HCT116 (cell line): Measurements from ENCODE around the gene TAS2R60. TPM values are rescaled to one million over a fixed set of nuclear protein-coding genes. Genes with fewer than 3 reads are reported as not detected.

Experiments
- ATAC-seq: fragments of 200-7000 bp; cut with Tn5 transposase; 2 replicates; pipeline ENCODE4 v1.9.1; 2020; ENCODE audit warnings: mild to moderate bottlenecking, moderate library complexity
- BruUV-seq: library from RNA; stranded (reverse); fragments of 400-500 nt; replicated peaks from 2 replicates; lab custom pipeline; 2021; lab: Mats Ljungman, UMichigan
- CTCF ChIA-PET: fragments of 300-600 bp; sonication (Branson Sonifier 250); formaldehyde crosslinking; loops from one replicate; lab custom pipeline; 2021; ENCODE audit warnings: antibody characterized with exemption; lab: Charles Lee
- POLR2A ChIA-PET: fragments of 300-600, 350-600 bp; sonication (Branson Sonifier 250); formaldehyde crosslinking; loops from one replicate; lab custom pipeline; 2021; ENCODE audit warnings: antibody characterized with exemption; lab: Charles Lee
- RAD21 ChIA-PET, 2 experiments: fragments of 300-600 bp; sonication (Branson Sonifier 250); formaldehyde crosslinking; loops; one replicate each; lab custom pipeline; 2023; ENCODE audit warnings: low total read pairs in 2 of 2; ENCODE audit not compliant: uncharacterized antibody in 2 of 2, unreplicated experiment in 2 of 2, low non-redundant PET in 1 of 2; lab: Charles Lee
- DNase-seq: peaks from one replicate; pipeline ENCODE4 v3.0.0-alpha.2; 2010; ENCODE audit warnings: low read depth, low spot score
- H2AFZ ChIP-seq: fragments of 200-600 bp; shearing (Covaris generic), sonication (generic); 2 replicates; pipeline ENCODE4 v1.6.1; 2017; ENCODE audit warnings: low read depth, mixed run types, mixed read lengths, antibody characterized with exemption, low read length; ENCODE audit not compliant: poor library complexity, severe bottlenecking
- H3K27ac ChIP-seq: 2 replicates; pipeline ENCODE4 v1.5.1; 2012; ENCODE audit warnings: low read depth, low read length
- H3K27me3 ChIP-seq: fragments of 200-600 bp; sonication (generic); 2 replicates; pipeline ENCODE4 v1.6.1; 2016; ENCODE audit warnings: mixed run types, low read length, mixed read lengths; ENCODE audit not compliant: insufficient read depth
- H3K36me3 ChIP-seq, 2 experiments: fragments of 200-500 bp in 1 of 2; fragments of 200-600 bp in 1 of 2; sonication (Bioruptor generic) in 1 of 2; sonication (generic) in 1 of 2; 2 replicates each; pipeline versions ENCODE4 v1.5.1 to v1.6.1; 2014 to 2016; ENCODE audit warnings: low read length in 2 of 2, inconsistent platforms in 1 of 2, mixed read lengths in 1 of 2, mixed run types in 1 of 2; ENCODE audit not compliant: insufficient read depth in 2 of 2, control insufficient read depth in 1 of 2
- H3K4me1 ChIP-seq, 2 experiments: fragments of 200-600 bp in 1 of 2; sonication (generic) in 1 of 2; 2 replicates each; pipeline versions ENCODE4 v1.5.1 to v1.6.1; 2012 to 2017; ENCODE audit warnings: low read length in 2 of 2, inconsistent platforms in 1 of 2, mild to moderate bottlenecking in 1 of 2, mixed read lengths in 1 of 2, mixed run types in 1 of 2, moderate library complexity in 1 of 2; ENCODE audit not compliant: insufficient read depth in 2 of 2, control insufficient read depth in 1 of 2
- H3K4me2 ChIP-seq: fragments of 200-600 bp; sonication (generic); 2 replicates; pipeline ENCODE4 v1.6.1; 2017; ENCODE audit warnings: mixed run types, low read length, mixed read lengths
- H3K4me3 ChIP-seq, 2 experiments: fragments of 200-600 bp in 1 of 2; sonication (generic) in 1 of 2; replicated peaks in 1 of 2; 2 replicates each; pipeline ENCODE4 v1.5.1; 2011 to 2016; ENCODE audit warnings: low read length in 2 of 2, control low read depth in 1 of 2, low read depth in 1 of 2, mild to moderate bottlenecking in 1 of 2, mixed read lengths in 1 of 2, mixed run types in 1 of 2
- H3K79me2 ChIP-seq: fragments of 200-600 bp; sonication (generic); 2 replicates; pipeline ENCODE4 v1.6.1; 2017; ENCODE audit warnings: mild to moderate bottlenecking, mixed run types, low read length, moderate library complexity, mixed read lengths; ENCODE audit not compliant: insufficient read depth
- H3K9ac ChIP-seq: fragments of 200-600 bp; sonication (generic); 2 replicates; pipeline ENCODE4 v1.6.1; 2016; ENCODE audit warnings: low read length, mixed read lengths
- H3K9me2 ChIP-seq: fragments of 200-600 bp; sonication (generic), shearing (Covaris generic); 2 replicates; pipeline ENCODE4 v1.6.1; 2017; ENCODE audit warnings: mixed run types, mild to moderate bottlenecking, moderate library complexity; ENCODE audit not compliant: insufficient read depth
- H3K9me3 ChIP-seq, 2 experiments: fragments of 200-500 bp in 1 of 2; fragments of 200-600 bp in 1 of 2; sonication (Bioruptor generic) in 1 of 2; sonication (generic) in 1 of 2; 2 replicates each; pipeline ENCODE4 v1.6.1; 2014 to 2017; ENCODE audit warnings: low read length in 2 of 2, mixed read lengths in 2 of 2, inconsistent platforms in 1 of 2, low read depth in 1 of 2, mild to moderate bottlenecking in 1 of 2, mixed run types in 1 of 2, moderate library complexity in 1 of 2; ENCODE audit not compliant: control insufficient read depth in 1 of 2, insufficient read depth in 1 of 2
- H4K20me1 ChIP-seq: fragments of 200-600 bp; sonication (generic), shearing (Covaris generic); 2 replicates; pipeline ENCODE4 v1.6.1; 2017; ENCODE audit warnings: mixed run types, mild to moderate bottlenecking, moderate library complexity; ENCODE audit not compliant: insufficient read depth
- CBX3 ChIP-seq: IDR thresholded peaks from 2 replicates; pipeline ENCODE4 v1.6.1; 2012; ENCODE audit warnings: low read depth
- CEBPB ChIP-seq: IDR thresholded peaks from 2 replicates; pipeline ENCODE4 v1.6.1; 2012; ENCODE audit warnings: low read depth
- EGR1 ChIP-seq: IDR thresholded peaks from 2 replicates; pipeline ENCODE4 v1.6.1; 2012; ENCODE audit warnings: low read depth
- EZH2 ChIP-seq: fragments of 200-600 bp; sonication (generic); IDR thresholded peaks from 2 replicates; pipeline ENCODE4 v1.6.1; 2017; ENCODE audit warnings: antibody characterized with exemption, mixed run types
- EZH2phosphoT487 ChIP-seq: fragments of 200-600 bp; IDR thresholded peaks from 2 replicates; pipeline ENCODE4 v1.6.1; 2018; ENCODE audit warnings: antibody characterized with exemption, borderline replicate concordance
- JUND ChIP-seq: IDR thresholded peaks from 2 replicates; pipeline ENCODE4 v1.6.1; 2012
- POLR2A ChIP-seq: IDR thresholded peaks from 2 replicates; pipeline ENCODE4 v1.7.0; 2011; ENCODE audit warnings: borderline replicate concordance; ENCODE audit not compliant: insufficient read depth, insufficient read length; ENCODE audit errors: extremely low read depth
- POLR2AphosphoS5 ChIP-seq: IDR thresholded peaks from 2 replicates; pipeline ENCODE4 v1.6.1; 2011; ENCODE audit warnings: mild to moderate bottlenecking, low read depth, low read length, moderate library complexity
- SIN3A ChIP-seq: IDR thresholded peaks from 2 replicates; pipeline ENCODE4 v1.6.1; 2012; ENCODE audit warnings: low read depth
- SRF ChIP-seq: IDR thresholded peaks from 2 replicates; pipeline ENCODE4 v1.6.1; 2012; ENCODE audit warnings: low read depth
- ZNF274 ChIP-seq: fragments of 200-500 bp; sonication (Bioruptor generic); IDR thresholded peaks from 2 replicates; pipeline ENCODE4 v1.6.1; 2014; ENCODE audit warnings: mild to moderate bottlenecking, low read depth, low read length, inconsistent platforms
- intact Hi-C: fragments of 100-400 bp; cut with micrococcal nuclease; formaldehyde crosslinking; loops from 2 replicates; pipeline ENCODE4 v1.10.0; 2022
- total RNA-seq: library from RNA; stranded (reverse); gene quantifications from one replicate; pipeline ENCODE4 v1.2.1, GENCODE V29; 2021; ENCODE audit not compliant: unreplicated experiment
- TF ChIP-seq, protein P1 (sequence below), 3 experiments: fragments of 200-600 bp in 1 of 3; sonication (generic) in 1 of 3; IDR thresholded peaks in 2 of 3; conservative IDR thresholded peaks in 1 of 3; 2 replicates each; pipeline ENCODE4 v1.5.1; 2012 to 2017; ENCODE audit warnings: low read depth in 2 of 3, low read length in 2 of 3, antibody characterized with exemption in 1 of 3, borderline replicate concordance in 1 of 3, control low read depth in 1 of 3, mild to moderate bottlenecking in 1 of 3, mixed read lengths in 1 of 3, mixed run types in 1 of 3, moderate library complexity in 1 of 3; ENCODE audit not compliant: insufficient read depth in 1 of 3
- TF ChIP-seq, protein P2 (sequence below): IDR thresholded peaks from 2 replicates; pipeline ENCODE4 v1.6.1; 2012
- TF ChIP-seq, protein P3 (sequence below): IDR thresholded peaks from 2 replicates; pipeline ENCODE4 v1.6.1; 2012; ENCODE audit warnings: low read depth

Gene TAS2R60
- total RNA-seq, 1 experiment from 2014 or later, result not detected

DNA sequence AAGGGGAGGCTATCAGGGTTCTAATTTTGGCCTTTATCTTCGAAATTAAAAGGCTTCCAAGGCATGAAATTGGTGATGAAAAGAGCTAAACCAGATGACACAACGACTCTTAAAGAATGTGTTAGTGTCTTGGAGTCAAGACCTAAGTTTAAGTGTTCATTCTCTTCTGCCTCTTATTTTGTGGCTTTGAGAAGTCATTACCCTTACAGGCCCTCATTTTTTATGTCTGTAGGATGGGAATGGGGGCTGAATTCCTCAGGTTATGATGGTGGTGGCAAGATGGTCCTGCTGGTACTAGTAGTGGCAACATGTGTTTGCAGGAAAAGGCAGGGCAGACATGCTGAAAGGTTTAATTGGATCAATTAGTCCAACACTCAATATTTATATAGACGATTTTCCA lies 15.4 kb downstream of the TAS2R60 start:
- no peak for ATAC-seq
- Histone ChIP-seq H3K79me2 (no peaks in the 10 kb centered on the region), H2AFZ (no peak overlapping the region), H3K27ac (no peak overlapping the region), H3K27me3 (no peaks in the 10 kb centered on the region), H3K4me2 (no peak overlapping the region), H3K9ac (no peak overlapping the region), H3K36me3 (no peaks in the 10 kb centered on the region), H3K9me2 (no peaks in the 10 kb centered on the region), H4K20me1 (no peaks in the 10 kb centered on the region), H3K4me1 (no peaks in the 10 kb centered on the region), H3K4me3 (no peak overlapping the region), H3K9me3 (no peaks in the 10 kb centered on the region)
- TF ChIP-seq SIN3A (no peak), POLR2A (no peak), SRF (no peak), EZH2phosphoT487 (no peak), EGR1 (no peak), JUND (no peak)
- TF ChIP-seq, protein P1, sequence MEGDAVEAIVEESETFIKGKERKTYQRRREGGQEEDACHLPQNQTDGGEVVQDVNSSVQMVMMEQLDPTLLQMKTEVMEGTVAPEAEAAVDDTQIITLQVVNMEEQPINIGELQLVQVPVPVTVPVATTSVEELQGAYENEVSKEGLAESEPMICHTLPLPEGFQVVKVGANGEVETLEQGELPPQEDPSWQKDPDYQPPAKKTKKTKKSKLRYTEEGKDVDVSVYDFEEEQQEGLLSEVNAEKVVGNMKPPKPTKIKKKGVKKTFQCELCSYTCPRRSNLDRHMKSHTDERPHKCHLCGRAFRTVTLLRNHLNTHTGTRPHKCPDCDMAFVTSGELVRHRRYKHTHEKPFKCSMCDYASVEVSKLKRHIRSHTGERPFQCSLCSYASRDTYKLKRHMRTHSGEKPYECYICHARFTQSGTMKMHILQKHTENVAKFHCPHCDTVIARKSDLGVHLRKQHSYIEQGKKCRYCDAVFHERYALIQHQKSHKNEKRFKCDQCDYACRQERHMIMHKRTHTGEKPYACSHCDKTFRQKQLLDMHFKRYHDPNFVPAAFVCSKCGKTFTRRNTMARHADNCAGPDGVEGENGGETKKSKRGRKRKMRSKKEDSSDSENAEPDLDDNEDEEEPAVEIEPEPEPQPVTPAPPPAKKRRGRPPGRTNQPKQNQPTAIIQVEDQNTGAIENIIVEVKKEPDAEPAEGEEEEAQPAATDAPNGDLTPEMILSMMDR (IDR thresholded peaks at IDR 0.05 in 2 of 3, conservative IDR thresholded peaks at IDR 0.05 in 1 of 3; ENCODE audit: borderline replicate concordance in 1 of 3, insufficient read depth in 1 of 3, low read depth in 2 of 3, low read length in 2 of 3), result no peak
- ChIA-PET CTCF (no interaction called here), POLR2A (no interaction called here), RAD21 (no interaction called here)
- DNase-seq, result no peak
- no TSS peak for BruUV-seq
- intact Hi-C loops, result no loop called here

DNA sequence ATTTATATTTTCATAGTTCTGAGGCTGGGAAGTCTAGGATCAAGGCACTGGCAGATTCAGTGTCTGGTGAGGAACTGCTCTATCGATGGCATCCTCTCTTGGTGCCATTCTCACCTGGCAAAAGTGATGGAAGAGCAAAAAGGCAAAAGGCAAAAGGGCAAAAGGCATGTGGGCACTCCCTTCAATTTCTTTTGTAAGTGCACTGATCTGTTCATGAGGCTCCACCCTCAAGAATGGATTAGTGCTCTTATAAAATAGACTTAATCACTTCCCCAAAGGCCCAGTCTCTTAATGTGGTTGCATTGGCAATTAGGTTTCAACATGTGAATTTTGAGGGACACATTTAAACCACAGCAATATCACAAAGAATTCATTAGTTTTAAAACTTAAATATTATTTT lies 16.1 kb downstream of the TAS2R60 start:
- RAD21 ChIA-PET, result no interaction called here
- DNase-seq (no peak), ATAC-seq (no peak)
- CTCF ChIA-PET, result no interaction called here
- H3K9me2 ChIP-seq, result no peaks in the 10 kb centered on the region
- no TSS peak for BruUV-seq
- H3K79me2 ChIP-seq, result no peaks in the 10 kb centered on the region
- no peak overlapping the region for H3K27ac ChIP-seq
- H3K4me3 ChIP-seq, result no peak overlapping the region
- POLR2A ChIA-PET, result no interaction called here
- no peaks in the 10 kb centered on the region for H3K27me3 ChIP-seq
- H3K4me2 ChIP-seq, result no peak overlapping the region
- intact Hi-C loops, result no loop called here
- no peaks in the 10 kb centered on the region for H3K4me1 ChIP-seq
- no peaks in the 10 kb centered on the region for H4K20me1 ChIP-seq
- H3K9ac ChIP-seq, result no peak overlapping the region
- no peaks in the 10 kb centered on the region for H3K9me3 ChIP-seq
- H2AFZ ChIP-seq, result no peak overlapping the region
- no peaks in the 10 kb centered on the region for H3K36me3 ChIP-seq
- no peak for TF ChIP-seq SRF
- TF ChIP-seq, protein P1 (IDR thresholded peaks at IDR 0.05 in 2 of 3, conservative IDR thresholded peaks at IDR 0.05 in 1 of 3; ENCODE audit: borderline replicate concordance in 1 of 3, insufficient read depth in 1 of 3, low read depth in 2 of 3, low read length in 2 of 3), result no peak
- no peak for TF ChIP-seq CBX3
- TF ChIP-seq POLR2AphosphoS5, result no peak
- TF ChIP-seq, protein P2, sequence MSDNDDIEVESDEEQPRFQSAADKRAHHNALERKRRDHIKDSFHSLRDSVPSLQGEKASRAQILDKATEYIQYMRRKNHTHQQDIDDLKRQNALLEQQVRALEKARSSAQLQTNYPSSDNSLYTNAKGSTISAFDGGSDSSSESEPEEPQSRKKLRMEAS, result no peak
- no peak for TF ChIP-seq POLR2A
- TF ChIP-seq, protein P3, sequence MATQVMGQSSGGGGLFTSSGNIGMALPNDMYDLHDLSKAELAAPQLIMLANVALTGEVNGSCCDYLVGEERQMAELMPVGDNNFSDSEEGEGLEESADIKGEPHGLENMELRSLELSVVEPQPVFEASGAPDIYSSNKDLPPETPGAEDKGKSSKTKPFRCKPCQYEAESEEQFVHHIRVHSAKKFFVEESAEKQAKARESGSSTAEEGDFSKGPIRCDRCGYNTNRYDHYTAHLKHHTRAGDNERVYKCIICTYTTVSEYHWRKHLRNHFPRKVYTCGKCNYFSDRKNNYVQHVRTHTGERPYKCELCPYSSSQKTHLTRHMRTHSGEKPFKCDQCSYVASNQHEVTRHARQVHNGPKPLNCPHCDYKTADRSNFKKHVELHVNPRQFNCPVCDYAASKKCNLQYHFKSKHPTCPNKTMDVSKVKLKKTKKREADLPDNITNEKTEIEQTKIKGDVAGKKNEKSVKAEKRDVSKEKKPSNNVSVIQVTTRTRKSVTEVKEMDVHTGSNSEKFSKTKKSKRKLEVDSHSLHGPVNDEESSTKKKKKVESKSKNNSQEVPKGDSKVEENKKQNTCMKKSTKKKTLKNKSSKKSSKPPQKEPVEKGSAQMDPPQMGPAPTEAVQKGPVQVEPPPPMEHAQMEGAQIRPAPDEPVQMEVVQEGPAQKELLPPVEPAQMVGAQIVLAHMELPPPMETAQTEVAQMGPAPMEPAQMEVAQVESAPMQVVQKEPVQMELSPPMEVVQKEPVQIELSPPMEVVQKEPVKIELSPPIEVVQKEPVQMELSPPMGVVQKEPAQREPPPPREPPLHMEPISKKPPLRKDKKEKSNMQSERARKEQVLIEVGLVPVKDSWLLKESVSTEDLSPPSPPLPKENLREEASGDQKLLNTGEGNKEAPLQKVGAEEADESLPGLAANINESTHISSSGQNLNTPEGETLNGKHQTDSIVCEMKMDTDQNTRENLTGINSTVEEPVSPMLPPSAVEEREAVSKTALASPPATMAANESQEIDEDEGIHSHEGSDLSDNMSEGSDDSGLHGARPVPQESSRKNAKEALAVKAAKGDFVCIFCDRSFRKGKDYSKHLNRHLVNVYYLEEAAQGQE, result no peak
- no peak for TF ChIP-seq CEBPB
- TF ChIP-seq ZNF274, result no peak
- TF ChIP-seq EZH2, result no peak
